H9 (cell line): ENCODE data around the gene N4BP3. TPM values are rescaled to one million over a fixed set of nuclear protein-coding genes. Genes with fewer than 3 reads are reported as not detected.

Experiments
- DNase-seq: peaks from one replicate; pipeline ENCODE4 v3.0.0-alpha.2; 2017
- H2AFZ ChIP-seq: one replicate; pipeline ENCODE4 v1.6.1; 2013; ENCODE audit warnings: mild to moderate bottlenecking, low read length, control low read depth, moderate library complexity
- H2AK5ac ChIP-seq: 2 replicates; pipeline ENCODE4 v1.6.1; 2013; ENCODE audit warnings: low read length, control low read depth, mixed read lengths; ENCODE audit not compliant: insufficient read length
- H2BK120ac ChIP-seq: one replicate; pipeline ENCODE4 v1.6.1; 2013; ENCODE audit warnings: low read depth, mild to moderate bottlenecking, low read length, control low read depth, inconsistent platforms; ENCODE audit not compliant: poor library complexity, severe bottlenecking
- H2BK12ac ChIP-seq: 2 replicates; pipeline ENCODE4 v1.6.1; 2013; ENCODE audit warnings: low read length, control low read depth, mixed read lengths, low read depth; ENCODE audit not compliant: insufficient read length
- H2BK15ac ChIP-seq: 2 replicates; pipeline ENCODE4 v1.6.1; 2013; ENCODE audit warnings: low read depth, low read length, control low read depth
- H2BK20ac ChIP-seq: one replicate; pipeline ENCODE4 v1.6.1; 2013; ENCODE audit warnings: low read depth, mild to moderate bottlenecking, low read length, control low read depth, inconsistent platforms; ENCODE audit not compliant: poor library complexity, severe bottlenecking
- H2BK5ac ChIP-seq: 2 replicates; pipeline ENCODE4 v1.6.1; 2013; ENCODE audit warnings: low read length, control low read depth, mixed read lengths; ENCODE audit not compliant: insufficient read length
- H3K14ac ChIP-seq: 2 replicates; pipeline ENCODE4 v1.6.1; 2013; ENCODE audit warnings: low read length, control low read depth; ENCODE audit not compliant: insufficient read depth
- H3K18ac ChIP-seq: 2 replicates; pipeline ENCODE4 v1.6.1; 2013; ENCODE audit warnings: low read depth, mild to moderate bottlenecking, mixed read lengths, low read length, control low read depth; ENCODE audit not compliant: insufficient read length
- H3K23ac ChIP-seq: 2 replicates; pipeline ENCODE4 v1.6.1; 2013; ENCODE audit warnings: low read length, control low read depth, mixed read lengths, low read depth; ENCODE audit not compliant: insufficient read length
- H3K23me2 ChIP-seq: 2 replicates; pipeline ENCODE4 v1.6.1; 2013; ENCODE audit warnings: low read depth, mild to moderate bottlenecking, mixed read lengths, low read length, control low read depth; ENCODE audit not compliant: insufficient read length, poor library complexity, severe bottlenecking
- H3K27ac ChIP-seq: 2 replicates; pipeline ENCODE4 v1.5.1; 2013; ENCODE audit warnings: low read length, control low read depth, mixed read lengths, low read depth; ENCODE audit not compliant: insufficient read length
- H3K27me3 ChIP-seq: 2 replicates; pipeline ENCODE4 v1.6.1; 2013; ENCODE audit warnings: low read length, control low read depth, inconsistent platforms; ENCODE audit not compliant: insufficient read depth
- H3K4ac ChIP-seq: 2 replicates; pipeline ENCODE4 v1.6.1; 2013; ENCODE audit warnings: low read depth, mild to moderate bottlenecking, control low read depth, inconsistent platforms, low read length, moderate library complexity
- H3K4me1 ChIP-seq: 2 replicates; pipeline ENCODE4 v1.6.1; 2013; ENCODE audit warnings: low read length, control low read depth, inconsistent platforms; ENCODE audit not compliant: insufficient read depth
- H3K4me2 ChIP-seq: 2 replicates; pipeline ENCODE4 v1.6.1; 2013; ENCODE audit warnings: low read length, control low read depth, mixed read lengths; ENCODE audit not compliant: insufficient read length, insufficient read depth
- H3K56ac ChIP-seq: 2 replicates; pipeline ENCODE4 v1.6.1; 2013; ENCODE audit warnings: low read depth, mild to moderate bottlenecking, mixed read lengths, low read length, control low read depth; ENCODE audit not compliant: insufficient read length
- H3K79me1 ChIP-seq: 2 replicates; pipeline ENCODE4 v1.6.1; 2013; ENCODE audit warnings: low read depth, mild to moderate bottlenecking, moderate library complexity, low read length, control low read depth, inconsistent platforms; ENCODE audit not compliant: insufficient read depth, poor library complexity, severe bottlenecking
- H3K79me2 ChIP-seq: 2 replicates; pipeline ENCODE4 v1.6.1; 2013; ENCODE audit warnings: low read length, control low read depth, inconsistent platforms; ENCODE audit not compliant: insufficient read depth
- H3K9ac ChIP-seq: 2 replicates; pipeline ENCODE4 v1.6.1; 2013; ENCODE audit warnings: low read length, control low read depth, mixed read lengths; ENCODE audit not compliant: insufficient read length; ENCODE audit errors: extremely low read depth
- H3K9me3 ChIP-seq: one replicate; pipeline ENCODE4 v1.6.1; 2013; ENCODE audit warnings: low read depth, low read length, inconsistent platforms; ENCODE audit not compliant: control insufficient read depth
- H3T11ph ChIP-seq: one replicate; pipeline ENCODE4 v1.6.1; 2013; ENCODE audit warnings: mild to moderate bottlenecking, low read length, control low read depth, inconsistent platforms
- H4K20me1 ChIP-seq: one replicate; pipeline ENCODE4 v1.6.1; 2013; ENCODE audit not compliant: control insufficient read depth, insufficient read length, insufficient read depth
- H4K5ac ChIP-seq: 2 replicates; pipeline ENCODE4 v1.6.1; 2013; ENCODE audit warnings: low read depth, mild to moderate bottlenecking, mixed read lengths, low read length, control low read depth; ENCODE audit not compliant: insufficient read length
- H4K8ac ChIP-seq: replicated peaks from 2 replicates; pipeline ENCODE4 v1.6.1; 2013; ENCODE audit warnings: low read length, control low read depth, mixed read lengths, low read depth; ENCODE audit not compliant: insufficient read length
- H4K91ac ChIP-seq: 2 replicates; pipeline ENCODE4 v1.6.1; 2013; ENCODE audit warnings: low read depth, mild to moderate bottlenecking, moderate library complexity, mixed read lengths, low read length, control low read depth; ENCODE audit not compliant: insufficient read length
- H3K27ac Mint-ChIP-seq, 3 experiments: 2 replicates in 2 of 3; 3 replicates in 1 of 3; pipeline ENCODE4 v1.8.0; 2020 to 2021; ENCODE audit warnings: mixed read lengths in 3 of 3, mild to moderate bottlenecking in 1 of 3, moderate library complexity in 1 of 3
- H3K27me3 Mint-ChIP-seq: 2 replicates; pipeline ENCODE4 v1.8.0; 2021; ENCODE audit warnings: low read depth, mild to moderate bottlenecking, moderate library complexity, mixed read lengths
- H3K36me3 Mint-ChIP-seq, 3 experiments: 2 replicates in 2 of 3; 3 replicates in 1 of 3; pipeline ENCODE4 v1.8.0; 2020 to 2021; ENCODE audit warnings: low read depth in 3 of 3, mixed read lengths in 3 of 3; ENCODE audit not compliant: insufficient read depth in 1 of 3
- H3K4me1 Mint-ChIP-seq, 2 experiments: 2 replicates each; pipeline ENCODE4 v1.8.0; 2020; ENCODE audit warnings: mixed read lengths in 2 of 2
- H3K4me3 Mint-ChIP-seq, 2 experiments: 2 replicates in 1 of 2; 3 replicates in 1 of 2; pipeline ENCODE4 v1.8.0; 2020 to 2021; ENCODE audit warnings: mild to moderate bottlenecking in 2 of 2, mixed read lengths in 2 of 2, moderate library complexity in 1 of 2
- H3K9me3 Mint-ChIP-seq, 2 experiments: 2 replicates in 1 of 2; 3 replicates in 1 of 2; pipeline ENCODE4 v1.8.0; 2020; ENCODE audit warnings: mild to moderate bottlenecking in 2 of 2, mixed read lengths in 2 of 2, moderate library complexity in 1 of 2
- WGBS: extraction: QIAGEN DNeasy Blood & Tissue Kit; methylation state at CpG from one replicate; pipeline ENCODE4 v1.1.7; 2013; ENCODE audit warnings: missing lambda C conversion rate, low lambda C conversion rate, mixed read lengths; ENCODE audit not compliant: insufficient read length; ENCODE audit errors: extremely low coverage; 5-methylcytosine and 5-hydroxymethylcytosine counted together
- total RNA-seq: library from RNA; stranded (reverse); gene quantifications from 2 replicates; pipeline ENCODE4 v1.2.1, GENCODE V29; 2021
- TF ChIP-seq, protein P1 (sequence below): fragments of 200-600 bp; sonication (generic); conservative IDR thresholded peaks from 3 replicates; pipeline ENCODE4 v1.8.0; 2021; ENCODE audit warnings: antibody characterized with exemption, mild to moderate bottlenecking

Gene N4BP3
- total RNA-seq, 1 experiment from 2014 or later = 32.1 TPM

DNA sequence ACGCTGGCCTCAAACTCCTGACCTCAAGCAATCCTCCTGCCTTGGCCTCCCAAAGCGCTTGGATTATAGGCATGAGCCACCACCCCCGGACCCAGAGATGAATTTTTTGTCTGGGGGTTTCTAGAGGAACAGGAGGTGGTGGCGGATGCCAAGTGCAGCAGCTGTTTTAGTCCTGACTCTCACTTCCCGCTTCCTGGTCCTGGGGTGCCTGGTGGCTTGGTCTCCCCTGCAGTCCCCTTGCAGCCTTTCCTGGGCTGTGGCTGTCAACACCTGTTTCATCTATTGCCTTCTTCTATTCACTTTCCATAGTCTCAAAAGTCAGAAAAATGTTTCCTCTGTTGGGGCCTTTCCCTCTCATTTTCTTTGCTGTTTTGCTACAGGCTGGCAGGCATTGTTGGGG is 46.8 kb downstream of the N4BP3 start:
- Histone ChIP-seq H2BK20ac (no peak overlapping the region), H2AFZ (no peak overlapping the region), H2BK5ac (no peak overlapping the region), H3K27me3 (no peaks in the 10 kb centered on the region; the same call in 1 of the 2 replicates), H3K79me1 (no peaks in the 10 kb centered on the region), H3K14ac (no peak overlapping the region), H4K91ac (no peak overlapping the region), H3K79me2 (no peaks in the 10 kb centered on the region), H4K8ac (no peak overlapping the region), H3K4me2 (no peak overlapping the region), H3K9me3 (no peaks in the 10 kb centered on the region), H4K20me1 (no peaks in the 10 kb centered on the region), H4K5ac (no peak overlapping the region), H3K18ac (no peak overlapping the region), H3K4ac (no peak overlapping the region), H3K9ac (no peak overlapping the region), H3K56ac (no peak overlapping the region), H3K27ac (no peak overlapping the region), H3T11ph (no peak overlapping the region), H2BK12ac (no peak overlapping the region), H3K23ac (no peak overlapping the region), H2BK120ac (no peak overlapping the region), H2AK5ac (no peak overlapping the region), H3K23me2 (peaks cover 3% of the 10 kb centered on the region), H2BK15ac (no peak overlapping the region), H3K4me1 (no peaks in the 10 kb centered on the region)
- no peaks in the 10 kb centered on the region for H3K36me3 Mint-ChIP-seq
- H3K27me3 Mint-ChIP-seq = peaks cover 32% of the 10 kb centered on the region
- WGBS = no CpG with 5 or more reads among the region's 5 CpGs
- H3K4me3 Mint-ChIP-seq = no peak overlapping the region
- H3K27ac Mint-ChIP-seq = no peak overlapping the region
- H3K9me3 Mint-ChIP-seq = no peaks in the 10 kb centered on the region
- no peak for DNase-seq
- peaks cover 11% of the 10 kb centered on the region in 2 experiments for H3K4me1 Mint-ChIP-seq
- TF ChIP-seq, protein P1, sequence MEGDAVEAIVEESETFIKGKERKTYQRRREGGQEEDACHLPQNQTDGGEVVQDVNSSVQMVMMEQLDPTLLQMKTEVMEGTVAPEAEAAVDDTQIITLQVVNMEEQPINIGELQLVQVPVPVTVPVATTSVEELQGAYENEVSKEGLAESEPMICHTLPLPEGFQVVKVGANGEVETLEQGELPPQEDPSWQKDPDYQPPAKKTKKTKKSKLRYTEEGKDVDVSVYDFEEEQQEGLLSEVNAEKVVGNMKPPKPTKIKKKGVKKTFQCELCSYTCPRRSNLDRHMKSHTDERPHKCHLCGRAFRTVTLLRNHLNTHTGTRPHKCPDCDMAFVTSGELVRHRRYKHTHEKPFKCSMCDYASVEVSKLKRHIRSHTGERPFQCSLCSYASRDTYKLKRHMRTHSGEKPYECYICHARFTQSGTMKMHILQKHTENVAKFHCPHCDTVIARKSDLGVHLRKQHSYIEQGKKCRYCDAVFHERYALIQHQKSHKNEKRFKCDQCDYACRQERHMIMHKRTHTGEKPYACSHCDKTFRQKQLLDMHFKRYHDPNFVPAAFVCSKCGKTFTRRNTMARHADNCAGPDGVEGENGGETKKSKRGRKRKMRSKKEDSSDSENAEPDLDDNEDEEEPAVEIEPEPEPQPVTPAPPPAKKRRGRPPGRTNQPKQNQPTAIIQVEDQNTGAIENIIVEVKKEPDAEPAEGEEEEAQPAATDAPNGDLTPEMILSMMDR = no peak
